ENCODE results near the gene FAAP24.

- TF ChIP-seq CTCF (conservative IDR thresholded peaks at IDR 0.05; ENCODE audit: low read depth, low read length) (no peak), EZH2 (IDR thresholded peaks at IDR 0.05; ENCODE audit: low read length, unreplicated experiment) (no peak)
Observed at GRCh38 chr19:33000510-33000909, 28.5 kb downstream of the FAAP24 start.
